Testis (tissue), 2 donors: ENCODE results near the gene COL13A1.

Experiments
- CTCF ChIP-seq, 3 experiments: fragments of 450-650 bp in 2 of 3; fragments of 200-600 bp in 1 of 3; sonication (generic) in 1 of 3; IDR thresholded peaks; one replicate each; pipeline ENCODE4 v1.5.1; 2016 to 2019; ENCODE audit warnings: antibody characterized with exemption in 3 of 3, mild to moderate bottlenecking in 2 of 3, moderate library complexity in 1 of 3
- POLR2A ChIP-seq: fragments of 450-650 bp; IDR thresholded peaks from one replicate; pipeline ENCODE4 v1.6.1; 2017; ENCODE audit warnings: antibody characterized with exemption, mild to moderate bottlenecking, moderate library complexity

- no peak for TF ChIP-seq CTCF (IDR thresholded peaks at IDR 0.05)
- TF ChIP-seq POLR2A: no peak
These were observed 74.6 kb downstream of the COL13A1 start for GRCh38 chr10:69876286-69876685.
